Measurements from ENCODE around the gene TNNT3.

TNNT3 gene

DNA sequence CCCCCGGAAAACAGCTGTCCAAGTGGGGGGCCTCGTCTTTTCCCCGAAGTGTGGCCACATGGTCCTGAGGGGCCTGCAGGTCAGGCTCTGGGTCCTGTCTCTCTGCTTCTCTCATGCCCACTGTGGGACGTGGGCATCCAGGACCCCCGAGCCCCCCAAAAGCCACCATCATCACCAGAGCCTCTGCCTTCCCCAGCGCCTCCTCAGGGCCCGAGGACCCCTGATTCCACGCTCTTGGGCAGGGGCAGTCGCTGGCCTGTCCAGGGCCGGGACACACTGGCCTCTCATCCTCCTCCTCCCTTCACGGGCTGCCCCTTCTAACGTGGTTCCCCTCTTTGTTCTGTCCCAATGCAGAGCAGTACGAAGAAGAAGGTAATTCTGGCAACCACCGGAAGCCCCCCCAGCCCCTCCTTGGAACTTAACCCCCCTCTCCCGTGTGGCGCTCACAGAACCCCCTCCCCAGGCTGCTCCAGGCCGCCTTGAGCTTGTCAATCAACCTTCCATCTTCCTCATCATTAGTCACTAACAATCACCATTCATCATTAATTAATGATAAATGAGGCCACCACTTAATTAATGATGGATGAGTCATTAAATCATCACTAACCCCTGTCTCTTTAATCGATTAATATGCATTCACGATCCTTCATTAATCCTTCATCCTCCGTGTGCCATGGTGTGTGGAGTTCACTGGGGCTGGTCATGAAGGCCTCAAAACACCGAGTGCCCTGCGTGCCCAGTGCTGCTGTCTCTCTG, 3.9 kb downstream of the TNNT3 start:
- no peak for DNase-seq (ENCODE audit: low read depth)

DNA sequence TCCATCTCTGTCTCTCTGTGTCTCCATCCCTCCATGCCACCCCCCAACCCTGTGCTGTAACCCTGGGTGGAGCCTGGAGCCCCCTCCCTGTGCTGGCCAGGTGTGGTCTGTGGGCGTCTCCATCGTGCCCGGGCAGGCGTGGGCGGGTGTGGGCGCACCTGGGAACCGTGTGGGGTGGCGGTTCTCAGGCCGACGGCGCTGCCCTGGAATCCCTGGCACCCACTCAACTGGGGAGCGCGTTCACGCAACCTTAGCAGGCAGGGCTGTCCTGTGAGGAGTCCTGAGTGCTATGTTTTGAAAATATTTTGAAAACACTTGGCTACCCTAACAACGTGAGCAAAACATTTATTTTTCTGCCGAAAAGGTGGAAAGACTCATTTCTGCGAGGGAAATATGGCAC, 4.7 kb downstream of the TNNT3 start:
- DNase-seq (ENCODE audit: low read depth): no peak

DNA sequence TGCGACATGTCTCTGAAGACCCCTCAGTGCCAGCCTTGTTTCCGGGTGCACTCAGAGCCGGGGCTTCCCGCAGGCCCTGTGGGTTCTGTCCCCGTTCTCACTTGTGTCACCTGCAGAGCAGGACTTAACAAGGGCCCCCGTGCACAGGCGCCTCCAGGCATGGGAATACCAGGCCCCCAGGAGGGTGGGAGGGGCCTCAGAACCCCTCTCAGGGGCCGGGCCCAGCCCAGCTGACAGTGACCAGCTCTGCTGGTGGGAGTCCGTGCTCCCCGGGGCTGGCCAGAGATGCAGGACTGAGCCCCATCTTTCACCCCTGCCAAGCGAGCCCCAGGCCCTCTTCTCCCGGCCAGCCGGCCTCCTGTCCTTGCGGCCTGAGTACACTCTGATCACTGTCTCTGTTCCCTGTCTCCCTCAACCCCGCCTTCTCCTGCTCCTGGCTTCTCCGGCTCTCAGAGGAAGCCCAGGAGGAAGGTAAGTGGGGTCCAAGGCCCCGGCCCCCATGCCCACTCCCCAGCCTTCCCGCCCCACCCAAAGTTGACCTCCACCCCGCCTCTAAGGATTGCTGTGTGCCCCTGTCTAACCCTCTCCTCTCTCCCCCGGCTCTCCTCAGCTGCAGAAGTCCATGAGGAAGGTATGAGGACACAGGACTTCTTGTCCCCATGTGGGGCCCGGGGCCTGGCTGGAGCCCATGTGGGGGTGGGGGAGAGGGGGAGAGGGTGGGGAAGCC, 5.3 kb downstream of the TNNT3 start:
- no peak for DNase-seq (ENCODE audit: low read depth)

GRCh38 chr11:1925373-1926155, 6.1 kb downstream of the TNNT3 start:
- no peak for DNase-seq (ENCODE audit: low read depth)

GRCh38 chr11:1926156-1927025, 6.9 kb downstream of the TNNT3 start:
- no peak for DNase-seq (ENCODE audit: low read depth)

- no peak for DNase-seq (ENCODE audit: low read depth)
Observed at GRCh38 chr11:1927026-1927847, 7.7 kb downstream of the TNNT3 start.

DNA sequence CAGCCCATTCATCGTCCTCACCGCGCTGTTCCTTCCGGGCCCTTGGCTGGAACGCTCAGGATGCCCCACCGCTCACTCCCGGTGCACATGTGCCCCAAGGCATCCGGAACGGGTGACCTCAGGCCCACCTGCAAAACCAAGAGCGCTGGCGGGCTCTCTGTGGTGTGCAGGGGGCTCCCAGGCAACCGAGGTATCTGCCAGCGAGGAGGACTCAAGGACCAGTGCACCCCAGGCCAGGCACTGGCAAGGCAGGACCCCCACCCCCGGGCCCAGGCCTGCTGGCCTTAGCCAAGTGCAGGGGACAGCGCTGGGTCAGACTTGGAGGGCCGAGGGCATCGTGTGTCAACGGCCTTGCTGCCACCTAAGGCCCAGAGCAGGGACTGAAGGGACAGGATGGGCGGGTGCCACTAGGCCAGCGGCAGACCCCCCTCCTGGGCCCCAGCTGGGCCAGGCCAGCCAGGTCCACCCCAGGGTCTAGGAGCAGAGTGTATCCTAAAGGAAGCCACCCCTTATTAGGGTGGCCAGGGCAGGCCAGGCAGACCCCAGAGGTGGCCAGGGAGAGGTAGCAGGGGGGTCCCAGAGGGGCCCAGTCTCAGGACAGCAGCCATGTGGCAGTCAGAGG, 8.5 kb downstream of the TNNT3 start:
- DNase-seq (ENCODE audit: low read depth): no peak

DNA sequence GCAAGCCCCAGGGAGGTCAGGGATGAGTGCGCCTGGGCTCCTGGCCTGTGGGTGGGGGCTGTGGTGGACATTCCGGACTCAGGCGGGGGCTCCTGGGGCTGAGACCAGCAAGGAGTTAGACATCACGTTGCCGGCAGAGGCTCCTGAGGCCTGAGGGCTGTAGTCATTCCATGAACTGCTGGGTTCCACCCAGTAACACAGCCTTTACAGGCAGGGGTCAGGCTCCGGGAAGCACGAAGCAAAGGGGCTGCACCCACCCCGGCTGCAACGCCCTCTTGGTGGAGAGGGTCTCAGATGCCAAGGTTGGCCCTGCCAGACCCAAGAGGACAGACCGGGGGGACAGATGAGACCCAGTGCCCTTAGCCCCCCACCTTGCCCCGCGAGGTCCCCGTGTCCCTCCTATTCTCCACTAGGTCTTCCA, 9.0 kb downstream of the TNNT3 start:
- no peak for DNase-seq (ENCODE audit: low read depth)

DNA sequence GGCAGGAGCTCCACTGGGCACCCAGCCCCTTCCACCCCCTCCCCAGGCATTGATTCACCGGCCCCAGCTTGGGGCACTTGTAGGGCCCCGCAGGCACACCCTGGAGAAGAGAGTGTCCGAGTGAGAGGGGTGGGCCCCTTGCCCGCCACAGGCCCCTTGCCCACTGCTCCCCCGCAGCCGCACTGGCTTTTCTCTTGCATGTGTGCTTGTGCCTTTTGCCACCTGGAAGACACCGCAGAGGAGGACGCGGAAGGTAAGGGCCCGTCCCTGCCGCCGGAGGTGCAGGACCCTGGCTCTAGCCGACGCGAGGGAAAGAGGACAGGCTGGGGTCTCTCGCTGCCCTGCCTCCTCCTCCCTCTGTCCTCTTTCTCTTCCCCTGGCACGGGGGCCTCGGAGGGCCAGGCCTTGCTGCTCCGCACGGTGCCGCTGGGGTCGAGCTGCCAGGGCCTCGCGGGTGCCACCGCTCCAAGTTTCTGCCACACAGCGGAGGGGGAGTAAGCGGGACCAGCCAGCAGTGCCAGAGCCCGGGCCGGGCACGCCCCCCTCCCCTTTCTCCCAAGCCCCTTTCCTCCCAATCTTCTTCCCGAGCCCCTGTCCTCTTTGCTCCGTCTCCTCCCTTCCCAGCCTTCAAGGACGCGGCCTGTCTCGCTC, 9.5 kb downstream of the TNNT3 start:
- DNase-seq (ENCODE audit: low read depth): no peak

DNA sequence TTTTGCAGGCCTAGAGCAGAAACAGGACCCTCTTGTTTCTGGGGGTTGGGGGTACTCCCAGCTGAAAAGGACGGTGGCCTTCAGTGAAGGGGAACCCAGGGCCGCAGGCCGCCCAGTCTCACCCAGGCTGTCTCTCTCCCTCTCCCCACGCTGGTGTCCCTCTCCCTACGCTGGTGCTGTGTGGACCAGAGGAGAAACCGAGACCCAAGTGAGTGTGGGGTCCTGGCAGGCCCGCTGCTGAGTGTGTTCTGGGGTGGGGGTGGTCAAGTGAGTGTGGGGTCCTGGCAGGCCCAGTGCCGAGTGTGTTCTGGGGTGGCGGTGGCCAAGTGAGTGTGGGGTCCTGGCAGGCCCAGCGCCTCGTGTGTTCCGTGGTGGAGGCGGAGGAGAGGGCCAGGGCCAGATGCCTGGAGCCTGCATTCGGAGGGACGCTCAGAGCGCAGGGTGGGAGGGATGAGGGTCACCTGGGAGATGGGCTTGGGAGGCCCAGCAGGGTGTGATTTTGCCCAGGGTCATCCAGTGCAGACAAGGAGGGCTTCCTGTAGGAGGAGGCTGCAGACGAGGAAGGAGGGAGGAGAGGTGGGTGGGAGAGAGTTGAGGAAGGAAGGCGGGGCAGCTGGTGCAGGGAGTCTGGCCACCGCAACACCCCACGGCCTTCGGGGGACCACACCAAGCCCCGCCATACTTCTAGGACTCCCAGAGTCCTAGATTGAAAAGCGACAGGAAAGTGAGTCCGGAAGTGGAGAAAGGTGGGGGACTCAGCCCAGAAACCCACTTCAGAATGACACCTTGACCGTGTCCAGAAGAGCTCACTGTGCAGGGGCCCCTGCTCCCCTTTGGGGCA, 10.3 kb downstream of the TNNT3 start:
- DNase-seq (ENCODE audit: low read depth): no peak

DNA sequence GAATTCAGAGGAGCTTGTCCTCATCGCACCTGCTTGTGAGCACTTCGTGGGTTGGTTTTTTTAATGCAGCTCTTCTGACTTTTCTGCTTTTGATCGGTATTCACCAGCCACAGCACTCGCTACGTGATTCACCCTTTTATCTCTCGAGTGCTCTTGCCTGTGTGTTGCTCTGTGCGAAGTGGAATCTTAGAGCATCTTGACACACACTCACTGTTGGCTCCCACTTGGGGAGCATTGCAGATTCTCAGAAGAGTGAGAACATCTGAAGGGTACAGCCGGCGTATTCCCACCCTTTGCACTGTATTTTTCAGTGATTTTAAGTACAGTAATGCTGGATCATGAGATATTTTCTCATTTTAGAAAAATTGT, 10.9 kb downstream of the TNNT3 start:
- DNase-seq (ENCODE audit: low read depth): no peak

DNA sequence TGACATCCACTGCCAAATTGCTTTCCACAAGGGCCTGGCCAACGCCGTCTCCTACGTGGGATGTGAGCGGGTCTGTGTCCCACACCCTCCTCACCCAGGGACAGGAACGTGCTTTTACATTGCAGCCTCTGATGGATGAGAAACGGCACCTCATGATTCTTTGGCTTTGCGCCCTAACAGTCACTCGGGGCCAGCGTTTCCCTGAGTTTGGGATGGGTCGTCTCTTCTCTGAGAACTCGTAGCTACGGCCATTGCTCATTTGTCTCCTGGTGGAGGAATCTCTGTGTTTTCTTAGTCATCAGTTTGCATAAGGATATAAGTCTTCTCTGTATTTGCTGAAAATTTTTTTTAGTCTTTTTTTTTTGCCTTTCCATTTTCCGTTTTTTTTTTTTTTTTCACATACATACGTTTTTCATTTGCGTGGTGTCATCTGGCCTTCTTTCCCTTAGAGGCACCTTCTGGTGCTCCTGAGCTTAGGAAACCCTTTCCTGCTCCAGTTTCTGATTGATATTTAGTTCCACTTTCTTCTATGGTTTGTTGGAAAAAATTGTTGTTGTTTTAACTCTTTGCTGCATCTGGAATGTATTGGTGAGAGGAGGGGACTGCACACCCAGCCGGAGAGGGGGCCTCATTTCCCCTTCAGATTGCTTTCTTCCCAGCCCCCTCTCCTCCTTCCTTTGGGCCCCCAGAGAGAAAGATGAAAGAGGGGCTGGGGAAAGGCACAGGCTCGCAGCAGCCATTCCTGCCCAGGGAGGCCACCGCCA, 12.0 kb downstream of the TNNT3 start:
- no peak for DNase-seq (ENCODE audit: low read depth)

- no peak for DNase-seq (ENCODE audit: low read depth)
Observed at GRCh38 chr11:1932105-1932480, 12.6 kb downstream of the TNNT3 start.

DNA sequence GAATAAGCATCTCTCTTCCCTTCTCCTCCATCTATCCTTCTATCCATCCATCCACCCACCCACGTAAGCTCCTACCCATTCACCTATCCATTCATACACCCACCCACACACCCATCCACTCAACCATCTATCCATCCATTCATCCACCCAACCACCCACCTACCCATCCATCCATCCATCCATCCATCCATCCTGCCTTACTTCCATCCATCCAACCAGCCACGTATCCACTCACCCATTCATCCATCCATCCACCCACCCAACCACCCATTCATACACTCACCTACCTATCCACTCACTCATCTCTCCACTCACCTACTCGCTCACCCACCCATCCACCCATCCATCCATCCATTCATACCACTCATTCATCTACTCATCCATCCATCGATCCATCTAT, 13.2 kb downstream of the TNNT3 start:
- DNase-seq (ENCODE audit: low read depth): no peak

- no peak for DNase-seq (ENCODE audit: low read depth)
Observed at GRCh38 chr11:1933416-1934334, 14.2 kb downstream of the TNNT3 start.

- DNase-seq (ENCODE audit: low read depth): no peak
Observed at GRCh38 chr11:1934335-1935155, 15.0 kb downstream of the TNNT3 start.
